Muscle of back (tissue), 11 donors: ENCODE measurements around the gene ACTG1. TPM values are rescaled to one million over a fixed set of nuclear protein-coding genes. Genes with fewer than 3 reads are reported as not detected.

ENCODE experiments used
- DNase-seq, 3 donors: peaks; one replicate each; pipeline versions ENCODE4 v3.0.0 to v3.0.0-alpha.2; 2013
- polyA plus RNA-seq, 10 donors: library from polyadenylated mRNA; unstranded; fragments of 120-200 nt; gene quantifications; one replicate each; pipeline ENCODE4 v1.2.1, GENCODE V29; 2013; ENCODE audit not compliant: insufficient read length in 10 of 10

ACTG1 gene
- polyA plus RNA-seq, 10 donors, result 1,024 to 1,916 (median 1,349) TPM

DNA sequence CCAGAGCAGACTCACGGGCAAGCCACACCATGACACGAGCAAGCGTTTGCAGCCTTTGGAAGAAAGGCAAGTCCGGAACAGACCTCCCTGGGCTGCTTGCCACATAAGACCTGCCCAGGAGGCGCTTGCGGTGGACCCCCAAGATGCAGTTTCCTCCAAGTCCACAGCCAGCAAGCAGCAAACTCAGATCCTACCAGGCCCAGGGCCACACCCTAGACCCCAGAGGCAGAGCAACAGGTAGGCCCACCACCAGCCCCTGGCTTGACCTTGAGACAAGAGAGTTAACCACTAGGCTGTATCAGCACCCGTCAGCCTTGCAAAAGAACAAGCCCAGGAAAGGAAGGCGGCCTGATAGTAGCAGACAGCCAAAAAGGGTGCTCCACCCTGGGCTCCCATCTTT lies 37.2 kb upstream of the ACTG1 start:
- DNase-seq, result no peak

GRCh38 chr17:81549031-81549557 lies 36.5 kb upstream of the ACTG1 start:
- DNase-seq, result no peak

- no peak for DNase-seq
Measured at GRCh38 chr17:81547614-81547982, 35.0 kb upstream of the ACTG1 start.

DNA sequence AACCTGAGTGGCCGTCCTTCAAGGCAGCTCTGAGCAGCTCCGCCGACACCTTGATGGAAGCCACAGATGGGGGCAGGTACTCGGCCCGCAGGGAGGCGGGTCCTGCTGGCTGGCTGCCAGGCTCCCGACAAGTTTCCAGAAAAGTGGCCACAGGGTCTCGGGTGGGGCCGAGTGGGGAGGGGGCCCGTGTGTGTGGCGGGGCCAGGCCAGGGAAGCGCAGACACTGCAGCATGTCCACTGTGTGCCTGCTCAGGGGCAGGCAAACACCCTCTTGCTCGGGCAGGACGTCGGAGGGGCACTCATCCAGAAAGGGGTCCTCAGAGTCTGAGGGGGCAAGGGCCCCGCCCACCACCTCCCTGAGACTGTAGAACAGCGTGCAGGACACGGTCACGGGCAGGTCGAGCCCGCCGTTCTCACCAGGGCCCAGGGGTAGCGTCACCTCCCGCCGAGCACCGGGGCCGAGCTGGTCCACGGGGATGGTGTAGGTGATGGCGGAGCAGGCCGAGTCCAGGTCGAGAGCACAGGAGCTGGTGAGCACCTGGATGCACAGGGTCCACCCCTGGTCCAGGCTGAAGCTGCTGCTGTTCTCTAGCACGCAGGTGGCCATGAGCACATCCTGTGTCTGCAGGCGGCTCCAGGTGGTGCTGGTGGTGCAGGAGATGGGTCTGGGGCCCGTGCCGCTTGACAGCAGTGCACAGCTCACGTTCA lies 34.5 kb upstream of the ACTG1 start:
- no peak for DNase-seq

GRCh38 chr17:81545160-81545949 lies 32.8 kb upstream of the ACTG1 start:
- no peak for DNase-seq

GRCh38 chr17:81544281-81544974 lies 31.8 kb upstream of the ACTG1 start:
- DNase-seq, result no peak

DNA sequence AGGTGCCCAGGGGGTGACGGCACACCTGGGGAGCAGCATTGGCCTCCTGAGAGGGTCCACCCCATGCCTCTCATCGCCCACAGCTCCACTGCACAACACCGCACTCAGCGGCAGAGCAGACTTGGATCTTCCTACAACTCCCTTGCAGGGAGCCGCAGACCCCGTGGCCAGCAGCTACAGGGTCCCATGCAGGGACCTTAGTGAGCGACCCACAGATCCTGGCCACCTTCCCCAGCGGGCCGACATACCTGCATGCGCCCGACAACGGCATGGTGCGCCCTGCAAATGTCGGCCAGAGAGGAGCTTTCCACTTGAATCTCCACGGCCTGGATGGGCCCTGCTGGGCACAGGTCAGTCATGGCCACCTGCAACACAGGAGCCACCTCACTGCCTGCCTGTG lies 31.2 kb upstream of the ACTG1 start:
- no peak for DNase-seq

GRCh38 chr17:81543339-81543675 lies 30.7 kb upstream of the ACTG1 start:
- DNase-seq, result no peak

- no peak for DNase-seq
Measured at GRCh38 chr17:81542431-81543338, 30.1 kb upstream of the ACTG1 start.

- no peak for DNase-seq
Measured at GRCh38 chr17:81541123-81541522, 28.5 kb upstream of the ACTG1 start.

- no peak for DNase-seq
Measured at GRCh38 chr17:81540676-81541027, 28.1 kb upstream of the ACTG1 start.

GRCh38 chr17:81539961-81540675 lies 27.5 kb upstream of the ACTG1 start:
- DNase-seq, result no peak

- DNase-seq, result no peak
Measured at GRCh38 chr17:81539571-81539900, 26.9 kb upstream of the ACTG1 start.

- DNase-seq, result no peak
Measured at GRCh38 chr17:81538651-81539570, 26.3 kb upstream of the ACTG1 start.

DNA sequence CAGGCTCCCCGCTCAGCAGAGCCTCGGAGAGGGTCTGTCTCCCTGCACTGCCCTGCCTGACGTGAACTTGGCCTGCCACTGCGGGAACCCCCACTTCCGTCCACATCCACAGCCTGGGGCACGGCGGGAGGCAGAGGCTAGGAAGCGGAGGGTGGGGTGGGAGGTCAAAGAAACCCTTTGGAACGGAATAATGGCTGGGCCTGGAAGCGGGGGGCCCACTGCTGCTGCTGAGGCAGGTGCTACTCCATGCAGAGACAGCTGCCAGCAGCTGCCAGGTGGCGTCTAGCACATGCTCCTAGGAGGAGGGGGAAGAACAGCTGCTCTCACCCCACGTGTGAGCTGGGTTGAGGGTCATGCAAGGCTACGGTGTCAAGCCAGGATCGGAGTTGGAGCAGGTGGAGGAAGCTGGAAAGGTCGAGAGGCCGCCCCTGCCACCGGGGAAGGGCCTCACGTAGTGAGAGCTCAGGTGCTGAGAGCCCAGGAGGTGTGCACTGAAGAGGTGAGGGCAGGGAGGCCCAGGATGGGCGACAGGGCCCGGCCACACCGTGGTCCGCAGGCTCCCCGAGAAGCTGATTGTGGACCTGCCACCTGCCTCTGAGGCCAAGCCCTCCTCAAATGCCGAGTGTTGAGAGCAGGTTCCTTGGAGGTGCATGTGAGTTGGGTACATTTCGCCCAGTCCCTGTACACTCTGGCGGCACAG lies 25.4 kb upstream of the ACTG1 start:
- peak; percentile 53 to 74 (median 56) for DNase-seq

DNA sequence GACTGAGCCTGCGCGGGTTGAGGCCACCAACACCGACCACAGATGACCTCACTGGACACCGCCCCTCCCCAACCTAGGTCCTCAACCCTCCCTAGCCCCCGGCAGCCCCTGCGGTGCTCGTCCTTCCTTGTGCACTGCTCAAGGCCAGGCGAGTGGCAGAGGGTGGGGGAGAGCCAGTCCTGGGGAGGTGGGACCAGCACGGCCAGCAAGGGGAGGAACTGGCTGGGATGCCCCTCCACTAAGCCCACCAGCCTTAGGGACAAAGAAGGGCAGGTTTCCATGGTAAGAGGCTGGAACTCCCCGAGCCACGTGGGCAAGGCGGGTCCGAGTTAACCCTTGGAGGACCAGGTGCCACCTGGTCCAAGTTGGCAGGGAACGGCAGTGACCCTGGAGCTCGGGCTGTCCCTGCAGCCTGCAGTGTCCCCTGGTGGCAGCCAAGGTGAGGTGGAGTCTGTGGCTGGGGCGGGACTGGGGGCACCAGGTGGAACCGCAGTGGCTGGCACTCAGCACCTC lies 24.8 kb upstream of the ACTG1 start:
- peak in 1 of 3 donors; percentile 56 for DNase-seq

GRCh38 chr17:81536299-81537290 lies 24.0 kb upstream of the ACTG1 start:
- no peak for DNase-seq
